Retinal pigment epithelial cell (primary cell): Measurements from ENCODE around the gene IL1RL2.

Source experiments
- DNase-seq: peaks from one replicate; pipeline ENCODE4 v3.0.0-alpha.2; 2010; ENCODE audit warnings: low read depth
- H3K4me3 ChIP-seq: 2 replicates; pipeline ENCODE4 v1.5.1; 2011; ENCODE audit warnings: mild to moderate bottlenecking, low read length, control low read depth, moderate library complexity
- CTCF ChIP-seq: conservative IDR thresholded peaks from 2 replicates; pipeline ENCODE4 v1.5.1; 2011; ENCODE audit warnings: low read depth, low read length, control low read depth, inconsistent platforms

The IL1RL2 gene

DNA sequence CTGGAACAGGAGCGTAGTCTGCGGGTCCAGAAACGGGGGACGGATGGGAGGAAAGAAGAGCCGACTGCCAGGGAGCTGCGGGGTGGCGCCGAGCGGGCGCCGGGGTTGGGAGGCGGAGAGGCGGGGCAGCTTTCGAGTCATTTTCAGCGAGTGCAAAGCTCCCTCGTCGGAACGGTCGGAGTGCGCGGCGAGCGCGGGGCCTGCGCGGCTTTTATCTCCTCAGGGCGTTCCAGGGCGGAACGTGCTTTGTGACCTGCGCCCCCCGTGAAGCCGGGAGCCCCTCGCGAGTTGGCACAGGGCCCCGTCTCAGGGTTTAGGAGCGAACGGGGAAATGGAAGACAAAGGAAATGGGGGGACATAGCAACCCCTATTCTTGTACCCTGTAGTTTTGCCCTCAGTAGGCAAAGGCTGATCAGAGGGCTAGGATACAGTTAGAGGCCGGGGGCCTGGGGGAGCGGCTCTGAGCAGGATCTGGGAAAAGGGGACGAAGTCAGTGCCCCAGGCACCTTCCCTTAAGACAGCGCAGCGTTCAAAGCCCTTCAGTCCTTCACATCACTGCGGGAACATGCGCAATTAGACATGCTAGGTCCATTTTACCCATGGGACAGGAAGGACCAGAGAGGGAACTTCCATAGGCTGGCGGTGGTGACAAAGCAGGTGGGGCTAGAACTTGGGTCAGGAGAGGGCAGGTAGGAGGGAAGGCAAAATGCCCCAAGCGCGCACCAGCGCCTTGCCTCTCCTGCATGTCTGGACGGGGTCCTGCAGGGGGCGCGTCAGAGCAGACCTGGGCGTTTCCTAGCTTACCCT lies 64.4 kb downstream of the IL1RL2 start:
- TF ChIP-seq CTCF = peak; percentile 75
- no peak for DNase-seq
- H3K4me3 ChIP-seq = peak overlapping the region; percentile 45

- DNase-seq = no peak
- TF ChIP-seq CTCF = no peak
- H3K4me3 ChIP-seq = no peak overlapping the region
These were observed 65.0 kb downstream of the IL1RL2 start for GRCh38 chr2:102251849-102252203.

DNA sequence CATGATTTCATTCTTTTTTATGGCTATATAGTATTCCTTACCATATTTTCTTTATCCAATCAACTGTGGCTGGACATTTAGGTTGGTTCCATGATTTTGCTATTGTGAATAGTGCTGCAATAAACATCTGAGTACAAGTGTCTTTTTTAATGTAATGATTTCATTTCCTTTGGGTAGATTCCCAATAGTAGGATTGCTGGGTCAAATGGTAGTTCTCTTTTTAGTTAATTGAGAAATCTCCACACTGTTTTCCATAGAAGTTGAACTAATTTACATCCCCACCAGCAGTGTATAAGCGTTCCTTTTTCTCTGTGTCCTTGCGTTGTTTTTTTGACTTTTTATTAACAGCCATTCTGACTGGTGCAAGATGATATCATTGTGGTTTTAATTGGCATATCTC lies 65.4 kb downstream of the IL1RL2 start:
- H3K4me3 ChIP-seq = no peak overlapping the region
- no peak for TF ChIP-seq CTCF
- no peak for DNase-seq

GRCh38 chr2:102253140-102253752 lies 66.4 kb downstream of the IL1RL2 start:
- no peak for TF ChIP-seq CTCF
- H3K4me3 ChIP-seq = no peak overlapping the region
- DNase-seq = no peak

DNA sequence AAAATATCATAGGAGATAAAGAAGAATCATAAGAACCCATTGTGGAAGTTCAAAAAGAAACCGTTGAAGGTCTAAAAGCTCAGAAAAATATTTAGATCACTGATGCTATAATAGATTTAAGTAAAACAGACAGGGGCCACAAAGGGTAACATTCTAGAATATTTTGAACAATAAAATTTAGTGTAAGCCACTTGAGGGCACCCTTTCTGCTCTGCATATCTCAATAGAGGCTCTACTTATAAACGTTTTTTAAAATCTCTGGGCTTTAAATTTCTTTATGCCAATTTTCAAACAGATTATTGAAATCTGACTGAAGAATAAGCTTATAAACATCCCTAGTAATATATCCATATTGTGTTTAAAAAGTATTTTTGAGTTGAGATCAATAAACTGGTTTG lies 66.9 kb downstream of the IL1RL2 start:
- no peak for TF ChIP-seq CTCF

GRCh38 chr2:102256276-102256675 lies 69.5 kb downstream of the IL1RL2 start:
- TF ChIP-seq CTCF = no peak
- H3K4me3 ChIP-seq = no peak overlapping the region
- no peak for DNase-seq

More for the DNA sequence above, 66.9 kb downstream of the IL1RL2 start:
- no peak overlapping the region for H3K4me3 ChIP-seq
- no peak for DNase-seq

DNA sequence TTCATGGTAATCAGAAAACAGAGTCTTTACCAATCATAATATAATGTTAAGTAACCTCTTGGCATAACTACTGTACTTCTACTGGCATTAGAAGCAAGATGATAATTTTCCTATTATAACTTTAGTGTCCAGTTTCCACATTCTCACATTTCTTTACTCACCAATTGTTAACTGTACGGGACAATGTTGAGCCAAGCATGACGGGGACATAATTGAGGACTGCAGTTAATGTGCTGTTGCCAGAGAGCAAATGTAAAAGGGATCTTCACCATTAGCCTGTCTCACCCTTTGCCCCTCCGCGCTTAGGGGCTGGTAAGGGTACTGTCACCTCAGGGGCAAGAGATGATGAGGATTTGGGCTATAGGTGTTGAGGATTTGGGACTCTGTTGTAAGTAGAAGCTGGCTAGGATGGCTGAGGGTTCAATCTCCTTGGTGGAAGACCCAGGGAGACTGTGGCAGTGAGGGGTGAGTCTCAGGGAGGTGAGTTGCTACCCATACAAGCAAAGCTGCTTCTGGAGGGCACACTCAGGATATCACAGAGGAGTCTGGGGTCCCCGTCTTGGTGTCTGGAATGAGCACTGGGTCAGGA lies 70.1 kb downstream of the IL1RL2 start:
- no peak for DNase-seq
- H3K4me3 ChIP-seq = no peak overlapping the region
- TF ChIP-seq CTCF = no peak
